GM21423 (cell line): ENCODE data around the gene SYNE1.
A peak's percentile ranks its signal among the peaks of the same experiment; 100 is the strongest.

Source experiments
- ATAC-seq: cut with Tn5 transposase; IDR thresholded peaks from one replicate; pipeline ENCODE4 v1.9.1; 2021; ENCODE audit warnings: mild to moderate bottlenecking, moderate library complexity; ENCODE audit not compliant: unreplicated experiment

The SYNE1 gene

DNA sequence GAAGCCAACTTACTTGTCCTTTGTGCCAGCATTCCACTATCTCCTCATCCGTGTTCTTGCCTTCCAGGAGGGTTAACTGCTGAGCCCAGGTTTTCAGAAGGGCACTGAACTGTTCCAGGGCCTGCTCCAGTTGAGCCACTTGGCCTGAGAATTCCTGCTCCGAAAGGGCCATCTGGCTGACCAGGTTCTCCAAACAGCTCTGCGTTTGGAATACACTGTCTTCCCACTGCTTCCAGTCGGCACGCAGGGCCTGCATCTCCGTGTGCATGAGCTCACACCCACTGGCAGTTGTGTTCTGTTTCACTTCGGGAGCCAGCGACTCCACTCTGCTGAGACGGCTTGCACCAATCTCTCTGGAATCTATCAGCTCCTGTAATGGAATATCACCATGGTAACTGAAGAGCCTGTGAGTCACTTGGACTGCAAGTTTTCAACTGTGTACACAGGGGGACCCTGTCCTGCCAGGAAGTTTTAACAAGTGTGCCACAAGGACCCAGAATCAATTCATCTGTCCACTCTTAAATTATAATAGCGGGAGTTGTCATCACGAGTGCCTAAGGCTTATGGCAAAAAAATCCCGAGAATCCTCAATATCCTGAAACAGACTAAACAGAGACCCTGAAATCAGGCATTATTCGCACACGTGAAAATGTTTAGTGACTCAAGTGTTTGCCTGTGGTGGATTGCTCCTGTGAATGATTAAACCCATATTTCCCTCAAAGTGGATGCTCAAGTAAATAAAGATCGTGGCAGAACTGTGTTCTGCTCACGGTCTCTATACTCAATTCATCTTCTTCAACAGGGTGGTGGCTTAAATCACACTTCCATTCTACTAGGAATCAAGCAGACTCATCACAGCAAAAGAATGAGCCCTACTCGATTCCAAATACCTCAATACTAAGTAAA is 255.9 kb downstream of the SYNE1 start:
- ATAC-seq: no peak

GRCh38 chr6:152380351-152380767 is 256.8 kb downstream of the SYNE1 start:
- ATAC-seq: no peak

- ATAC-seq: no peak
Measured at GRCh38 chr6:152379423-152379822, 257.7 kb downstream of the SYNE1 start.

DNA sequence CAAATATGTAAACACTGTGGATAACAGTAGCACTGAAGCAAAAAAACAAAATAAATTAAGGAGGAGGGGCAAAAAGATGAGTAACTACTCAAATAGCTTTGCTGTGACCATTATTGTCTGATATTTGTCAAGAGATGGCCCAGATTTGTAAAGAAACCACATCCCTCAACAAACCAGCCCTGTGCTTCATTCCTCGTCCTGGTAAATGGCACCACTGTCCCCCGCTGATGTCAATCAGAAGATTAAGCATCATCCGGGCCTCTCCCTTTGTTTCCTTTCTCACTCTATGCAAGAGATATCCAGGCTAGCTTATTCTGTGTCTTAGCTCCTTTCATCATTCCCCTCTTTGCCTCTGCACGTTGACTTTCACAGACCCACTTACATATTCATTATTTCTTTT is 259.0 kb downstream of the SYNE1 start:
- no peak for ATAC-seq

DNA sequence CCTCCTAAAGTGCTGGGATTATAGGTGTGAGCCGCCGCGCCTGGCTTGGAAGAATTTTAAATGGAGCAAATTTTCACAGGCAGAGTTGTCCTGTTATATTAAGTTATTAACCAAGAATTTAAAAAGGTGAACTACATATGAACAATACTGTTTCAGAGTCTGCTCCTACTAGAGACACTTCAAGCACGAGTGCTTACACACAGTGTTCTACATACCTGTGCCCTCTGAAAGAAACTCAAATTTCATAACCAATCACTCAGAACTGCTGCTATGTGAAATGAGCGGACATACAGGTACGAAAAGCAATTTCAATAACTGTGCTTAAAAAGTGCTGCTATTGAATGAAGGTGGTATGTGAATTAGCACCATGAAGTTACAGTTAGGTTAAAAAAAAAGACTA is 262.0 kb downstream of the SYNE1 start:
- ATAC-seq: no peak

DNA sequence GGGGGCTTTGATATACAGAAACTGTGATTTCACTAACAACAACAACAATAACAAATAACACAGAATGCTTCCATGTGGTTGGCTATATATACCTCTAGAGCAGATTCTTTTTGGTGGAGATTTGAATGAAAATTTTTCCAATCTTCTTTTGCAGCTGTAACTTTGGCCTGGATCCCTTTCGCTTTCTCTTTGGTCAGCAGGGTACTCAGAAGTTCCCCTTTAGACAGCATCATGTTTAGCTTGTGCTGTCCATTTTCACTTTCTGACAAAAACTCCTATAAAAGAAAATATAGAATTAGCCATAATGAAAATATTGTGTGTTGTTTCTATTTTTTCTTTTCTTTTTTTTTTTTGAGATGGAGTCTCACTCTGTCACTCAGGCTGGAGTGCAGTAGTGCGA is 264.2 kb downstream of the SYNE1 start:
- ATAC-seq: no peak

DNA sequence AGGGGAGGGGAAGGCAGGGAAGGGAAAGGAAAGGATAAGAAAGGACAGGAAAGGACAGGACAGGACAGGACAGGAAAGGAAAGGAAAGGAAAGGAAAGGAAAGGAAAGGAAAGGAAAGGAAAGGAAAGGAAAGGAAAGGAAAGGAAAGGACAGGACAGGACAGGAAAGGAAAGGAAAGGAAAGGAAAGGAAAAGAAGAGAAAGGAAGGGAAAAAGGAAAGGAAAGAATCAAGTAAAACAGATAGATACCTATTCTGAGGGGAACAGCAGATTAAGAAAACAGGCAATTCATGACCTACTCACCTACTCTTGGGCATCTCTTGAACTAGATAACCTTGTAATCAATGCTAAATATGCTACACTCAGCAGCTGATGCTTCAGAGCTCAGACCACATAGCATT is 265.4 kb downstream of the SYNE1 start:
- no peak for ATAC-seq

GRCh38 chr6:152368751-152369624 is 268.2 kb downstream of the SYNE1 start:
- ATAC-seq: no peak

- ATAC-seq: no peak
Measured at GRCh38 chr6:152364866-152365265, 272.3 kb downstream of the SYNE1 start.

DNA sequence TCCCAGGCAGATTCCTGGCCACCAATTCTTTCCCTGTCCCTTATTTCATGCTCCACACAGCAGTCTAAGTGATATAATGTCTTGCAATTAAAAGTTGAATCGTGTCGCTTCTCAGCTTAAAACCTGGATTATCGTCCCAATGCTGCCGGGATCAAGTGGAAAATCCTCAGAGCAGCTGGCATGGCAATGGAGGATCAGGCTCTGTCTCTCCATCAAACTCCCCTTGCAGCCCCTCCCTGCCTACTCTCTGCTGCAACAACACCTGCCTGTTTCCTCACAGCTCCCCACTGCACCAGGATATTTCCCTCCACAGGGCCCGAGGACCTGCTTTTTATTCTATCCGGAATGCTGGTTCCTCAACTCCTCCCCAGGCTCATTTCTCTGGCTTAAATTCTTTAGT is 277.1 kb downstream of the SYNE1 start:
- no peak for ATAC-seq

- peak; percentile 68 for ATAC-seq
Measured at GRCh38 chr6:152356662-152357061, 280.5 kb downstream of the SYNE1 start.

GRCh38 chr6:152356016-152356415 is 281.1 kb downstream of the SYNE1 start:
- ATAC-seq: no peak

DNA sequence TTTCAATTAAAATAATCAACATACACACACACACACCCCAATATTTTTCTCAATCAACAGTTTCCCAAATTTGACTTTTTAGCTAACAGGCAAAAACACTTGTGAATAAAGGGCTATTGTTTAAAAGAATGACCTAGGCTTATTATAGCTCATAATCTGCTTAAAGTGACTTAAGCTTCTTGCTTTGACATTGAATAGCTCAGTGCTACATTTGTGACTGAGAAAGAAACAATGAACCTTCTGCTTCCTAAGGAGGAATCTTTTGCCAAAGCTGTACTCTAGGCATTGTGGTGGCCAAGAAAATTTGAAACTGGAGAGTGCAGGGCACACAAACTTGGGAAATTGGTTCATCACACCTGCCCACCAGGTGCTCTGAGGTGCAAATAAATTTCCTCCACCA is 282.0 kb downstream of the SYNE1 start:
- no peak for ATAC-seq

DNA sequence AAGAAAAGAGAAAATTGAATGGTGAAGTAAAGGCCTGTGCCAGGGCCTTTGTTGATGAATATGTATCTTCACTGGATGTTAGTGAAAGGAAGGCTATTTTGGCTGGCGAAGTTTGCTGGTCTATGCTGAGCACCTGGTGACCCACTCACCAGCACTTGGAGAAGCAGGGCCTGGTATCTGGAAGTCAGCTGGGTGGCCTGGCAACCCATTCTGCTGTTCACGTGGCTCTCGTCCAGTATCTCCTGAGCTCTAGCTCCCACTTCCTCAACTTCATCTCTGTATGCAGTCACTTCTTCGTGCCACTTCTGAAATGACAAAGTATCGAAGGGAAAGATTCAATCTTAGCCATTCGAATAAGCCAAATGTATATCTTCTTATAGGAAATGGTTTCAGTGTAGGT is 283.7 kb downstream of the SYNE1 start:
- no peak for ATAC-seq

GRCh38 chr6:152351742-152352141 is 285.4 kb downstream of the SYNE1 start:
- ATAC-seq: no peak

- no peak for ATAC-seq
Measured at GRCh38 chr6:152351110-152351509, 286.1 kb downstream of the SYNE1 start.

DNA sequence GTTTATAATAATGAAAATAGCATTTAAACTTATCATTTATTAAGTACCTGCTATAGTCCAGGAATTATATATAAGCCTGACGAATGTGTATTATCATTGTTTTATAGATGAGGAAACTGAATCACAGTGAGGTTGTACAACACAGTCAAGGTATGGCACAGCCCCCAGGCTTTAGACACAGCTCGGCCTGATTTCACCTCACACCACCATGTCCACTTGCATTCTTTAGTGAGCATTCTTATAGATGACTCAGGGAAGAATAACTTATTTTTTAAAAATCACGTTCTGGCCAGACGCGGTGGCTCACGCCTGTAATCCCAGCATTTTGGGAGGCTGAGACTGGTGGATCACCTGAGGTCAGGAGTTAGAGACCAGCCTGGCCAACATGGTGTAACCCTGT is 289.0 kb downstream of the SYNE1 start:
- no peak for ATAC-seq

DNA sequence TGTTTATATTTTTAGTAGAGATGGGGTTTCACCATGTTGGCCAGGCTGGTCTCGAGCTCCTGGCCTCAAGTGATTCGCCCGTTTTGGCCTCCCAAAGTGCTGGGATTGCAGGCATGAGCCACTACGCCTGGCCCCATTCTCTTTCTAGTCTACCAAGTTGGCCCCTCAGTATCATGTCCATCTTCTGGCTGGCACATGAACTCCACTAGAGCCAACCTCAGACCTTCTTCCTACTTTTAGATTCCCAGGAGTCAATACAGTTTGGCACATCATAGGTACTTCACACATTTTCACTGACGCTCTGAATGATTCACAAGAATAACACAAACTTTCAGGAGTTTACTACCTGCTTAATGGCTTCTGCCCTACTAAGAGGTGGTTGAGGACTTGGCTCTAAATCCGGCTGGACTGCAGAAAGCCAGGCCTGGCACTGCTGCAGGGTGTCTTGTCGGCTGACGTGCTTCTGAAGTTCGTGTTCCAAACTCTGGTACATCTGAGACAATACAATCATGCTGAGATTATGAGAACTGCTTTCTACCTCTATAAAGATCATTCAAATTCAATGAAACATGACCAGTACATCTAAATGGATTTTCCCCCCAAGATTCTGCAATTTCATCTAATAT is 293.3 kb downstream of the SYNE1 start:
- no peak for ATAC-seq

- ATAC-seq: no peak
Measured at GRCh38 chr6:152341596-152341995, 295.6 kb downstream of the SYNE1 start.

DNA sequence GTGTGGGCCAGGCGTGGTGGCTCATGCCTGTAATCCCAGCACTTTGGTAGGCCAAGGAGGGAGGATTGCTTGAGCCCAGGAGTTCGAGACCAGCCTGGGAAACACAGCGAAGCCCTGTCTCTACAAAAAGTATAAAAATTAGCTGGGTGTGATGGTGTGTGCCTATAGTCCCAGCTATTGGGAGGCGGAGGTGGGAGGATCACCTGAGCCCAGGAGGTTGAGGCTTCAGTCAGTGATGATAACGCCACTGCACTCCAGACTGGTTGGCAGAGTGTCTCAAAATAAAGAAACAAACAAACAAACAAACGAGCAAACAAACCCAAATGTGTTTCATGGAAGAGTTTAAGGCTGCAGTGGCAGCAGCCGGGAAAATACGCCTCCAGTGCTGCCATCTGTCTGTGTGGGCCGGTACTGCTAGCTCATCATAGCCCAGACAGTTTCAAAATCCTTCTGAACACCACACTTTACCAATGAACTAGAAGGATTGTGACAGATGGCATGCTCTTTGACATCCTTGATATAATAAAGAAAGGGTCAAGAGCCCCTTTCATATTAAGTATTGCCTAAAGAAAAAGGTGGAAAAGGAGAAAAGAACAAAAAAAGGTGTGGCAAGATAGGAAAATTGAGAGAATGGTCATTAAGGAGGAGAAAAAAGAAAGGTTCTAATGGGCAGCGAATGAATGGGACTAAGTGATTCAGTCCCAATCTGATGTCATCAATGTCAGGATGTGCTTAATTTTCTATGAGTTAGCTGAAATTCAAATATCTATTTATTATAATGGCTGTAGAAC is 298.6 kb downstream of the SYNE1 start:
- ATAC-seq: peak; percentile 81

GRCh38 chr6:152334555-152334954 is 302.6 kb downstream of the SYNE1 start:
- ATAC-seq: no peak
